ENCODE measurements around the gene CACNA2D1. TPM values are rescaled to one million over a fixed set of nuclear protein-coding genes. Genes with fewer than 3 reads are reported as not detected.

The CACNA2D1 gene
- total RNA-seq, 1 donor from 2014 or later = 32.9 TPM

DNA sequence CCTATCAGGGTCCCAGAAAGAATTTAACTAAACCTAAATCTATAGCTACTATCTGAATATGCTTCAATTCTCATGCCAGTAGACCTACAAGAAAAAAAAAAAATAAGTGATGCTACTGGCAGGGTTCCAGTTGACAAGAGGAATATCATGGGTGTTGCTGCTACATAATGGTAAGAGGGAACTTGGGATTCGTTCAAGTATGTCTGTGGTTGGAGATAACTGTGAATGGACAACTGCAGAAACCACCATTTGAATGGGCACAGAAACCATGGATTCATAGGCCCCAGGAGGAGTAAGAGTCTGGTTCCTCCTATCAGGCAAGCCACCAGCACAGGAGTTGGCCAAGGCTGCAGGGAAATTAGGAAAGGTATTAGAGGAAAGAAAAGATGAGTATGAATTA lies 386.1 kb downstream of the CACNA2D1 start:
- no peak for TF ChIP-seq CTCF (IDR thresholded peaks at IDR 0.05)
- DNase-seq (ENCODE audit: low spot score) = no peak
- Mint-ChIP-seq H3K27ac (ENCODE audit: unreplicated experiment) (no peak overlapping the region), H3K36me3 (ENCODE audit: low read depth) (peaks cover 5% of the 10 kb centered on the region), H3K9me3 (ENCODE audit: low read depth) (peaks cover 7% of the 10 kb centered on the region), H3K4me1 (ENCODE audit: low read depth) (no peaks in the 10 kb centered on the region), H3K4me3 (ENCODE audit: unreplicated experiment) (no peak overlapping the region), H3K27me3 (ENCODE audit: low read depth) (no peaks in the 10 kb centered on the region)

- no peak for TF ChIP-seq CTCF (IDR thresholded peaks at IDR 0.05)
- peaks cover 5% of the 10 kb centered on the region for H3K36me3 Mint-ChIP-seq (ENCODE audit: low read depth)
- no peak for DNase-seq (ENCODE audit: low spot score)
- no peak overlapping the region for H3K27ac Mint-ChIP-seq (ENCODE audit: unreplicated experiment)
- H3K4me1 Mint-ChIP-seq (ENCODE audit: low read depth) = no peaks in the 10 kb centered on the region
- H3K4me3 Mint-ChIP-seq (ENCODE audit: unreplicated experiment) = no peak overlapping the region
- H3K9me3 Mint-ChIP-seq (ENCODE audit: low read depth) = peaks cover 7% of the 10 kb centered on the region
- H3K27me3 Mint-ChIP-seq (ENCODE audit: low read depth) = no peaks in the 10 kb centered on the region
Observed at GRCh38 chr7:82056282-82056681, 387.3 kb downstream of the CACNA2D1 start.

DNA sequence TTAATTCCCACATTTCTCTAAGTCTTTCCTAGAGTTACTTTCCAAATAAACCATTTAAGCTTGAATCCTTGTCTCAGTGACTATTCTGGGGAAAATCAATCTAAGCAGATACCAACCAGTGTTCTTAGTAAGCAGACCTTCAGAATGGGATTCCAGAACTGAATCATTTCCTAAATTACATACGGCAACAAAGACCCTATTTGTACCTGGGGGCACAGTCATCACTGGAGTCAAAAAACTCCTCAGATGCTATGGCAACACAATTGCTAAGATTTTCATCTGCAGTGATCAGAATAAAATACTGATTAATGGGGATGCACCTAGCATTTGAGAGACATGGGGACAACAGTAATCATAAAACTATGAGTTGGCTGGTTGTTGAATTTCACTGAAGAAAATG lies 389.0 kb downstream of the CACNA2D1 start:
- no peak overlapping the region for H3K4me3 Mint-ChIP-seq (ENCODE audit: unreplicated experiment)
- no peak for TF ChIP-seq CTCF (IDR thresholded peaks at IDR 0.05)
- peaks cover 11% of the 10 kb centered on the region for H3K4me1 Mint-ChIP-seq (ENCODE audit: low read depth)
- no peak for DNase-seq (ENCODE audit: low spot score)
- H3K27ac Mint-ChIP-seq (ENCODE audit: unreplicated experiment) = no peak overlapping the region
- no peaks in the 10 kb centered on the region for H3K27me3 Mint-ChIP-seq (ENCODE audit: low read depth)
- H3K36me3 Mint-ChIP-seq (ENCODE audit: low read depth) = peaks cover 5% of the 10 kb centered on the region
- H3K9me3 Mint-ChIP-seq (ENCODE audit: low read depth) = peaks cover 7% of the 10 kb centered on the region

DNA sequence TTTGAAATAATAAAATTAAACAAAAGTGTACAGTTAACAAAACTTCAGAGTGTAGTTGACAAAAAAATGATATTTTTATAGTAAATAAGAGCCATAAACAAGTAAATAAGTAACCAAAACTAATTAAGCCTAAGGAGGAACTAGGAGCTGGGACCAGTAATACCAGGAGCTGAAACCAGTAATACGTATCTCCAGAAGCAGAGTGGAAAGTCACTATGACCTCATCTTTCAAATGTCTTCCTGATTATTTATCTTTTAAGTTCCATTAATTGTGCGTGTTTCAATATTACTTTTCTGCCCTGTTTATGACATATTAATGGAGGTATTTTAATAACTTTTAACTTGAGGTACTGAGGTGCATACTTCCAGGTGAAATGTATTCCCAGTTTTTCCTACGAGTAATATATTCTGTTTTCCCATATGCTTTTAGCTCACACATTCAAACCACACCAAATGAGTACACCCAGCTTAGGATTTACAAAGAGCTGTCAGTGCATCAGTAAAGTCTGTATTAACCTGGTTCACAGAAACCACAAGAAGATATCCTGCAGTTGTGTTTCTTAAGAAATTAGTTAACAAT lies 390.0 kb downstream of the CACNA2D1 start:
- Mint-ChIP-seq H3K4me1 (ENCODE audit: low read depth) (peaks cover 15% of the 10 kb centered on the region), H3K27me3 (ENCODE audit: low read depth) (no peaks in the 10 kb centered on the region), H3K4me3 (ENCODE audit: unreplicated experiment) (no peak overlapping the region), H3K9me3 (ENCODE audit: low read depth) (peaks cover 3% of the 10 kb centered on the region), H3K27ac (ENCODE audit: unreplicated experiment) (no peak overlapping the region), H3K36me3 (ENCODE audit: low read depth) (peaks cover 5% of the 10 kb centered on the region)
- TF ChIP-seq CTCF (IDR thresholded peaks at IDR 0.05) = no peak
- DNase-seq (ENCODE audit: low spot score) = no peak

GRCh38 chr7:82051601-82052000 lies 392.0 kb downstream of the CACNA2D1 start:
- TF ChIP-seq CTCF (IDR thresholded peaks at IDR 0.05) = no peak
- H3K9me3 Mint-ChIP-seq (ENCODE audit: low read depth) = peaks cover 3% of the 10 kb centered on the region
- peaks cover 5% of the 10 kb centered on the region for H3K36me3 Mint-ChIP-seq (ENCODE audit: low read depth)
- DNase-seq (ENCODE audit: low spot score) = no peak
- no peak overlapping the region for H3K27ac Mint-ChIP-seq (ENCODE audit: unreplicated experiment)
- peaks cover 15% of the 10 kb centered on the region for H3K4me1 Mint-ChIP-seq (ENCODE audit: low read depth)
- no peak overlapping the region for H3K4me3 Mint-ChIP-seq (ENCODE audit: unreplicated experiment)
- H3K27me3 Mint-ChIP-seq (ENCODE audit: low read depth) = no peaks in the 10 kb centered on the region
